ENCODE data around the gene ATAD2B. TPM values are rescaled to one million over a fixed set of nuclear protein-coding genes. Genes with fewer than 3 reads are reported as not detected.

The ATAD2B gene
- total RNA-seq, 1 donor, result 17.4 TPM

- no peak overlapping the region for H3K27ac ChIP-seq (ENCODE audit: low read depth, low read length)
- H3K4me2 ChIP-seq (ENCODE audit: insufficient read depth, low read length), result no peak overlapping the region
- no peaks in the 10 kb centered on the region for H3K79me2 ChIP-seq (ENCODE audit: insufficient read depth, low read length)
- H3K4me1 ChIP-seq (ENCODE audit: insufficient read depth, low read length), result peaks cover 1% of the 10 kb centered on the region
- TF ChIP-seq CTCF (IDR thresholded peaks at IDR 0.05; ENCODE audit: extremely low read depth, low read depth, low read length), result no peak
- peaks cover 4% of the 10 kb centered on the region for H3K36me3 ChIP-seq (ENCODE audit: insufficient read depth, low read length)
- no peaks in the 10 kb centered on the region for H3K9me3 ChIP-seq (ENCODE audit: low read depth, low read length)
- H3K27me3 ChIP-seq (ENCODE audit: insufficient read depth, low read length), result no peaks in the 10 kb centered on the region
- DNase-seq (ENCODE audit: insufficient read length, low spot score, missing footprints), result no peak
- no peaks in the 10 kb centered on the region for H4K20me1 ChIP-seq (ENCODE audit: insufficient read depth, low read length)
- no peak overlapping the region for H3K4me3 ChIP-seq (ENCODE audit: insufficient read depth, low read length)
- no peak overlapping the region for H2AFZ ChIP-seq (ENCODE audit: low read length)
Observed at GRCh38 chr2:23809150-23809549, 117.8 kb downstream of the ATAD2B start.

- no peaks in the 10 kb centered on the region for H4K20me1 ChIP-seq (ENCODE audit: insufficient read depth, low read length)
- peaks cover 24% of the 10 kb centered on the region for H3K4me1 ChIP-seq (ENCODE audit: insufficient read depth, low read length)
- H2AFZ ChIP-seq (ENCODE audit: low read length), result no peak overlapping the region
- no peak for DNase-seq (ENCODE audit: insufficient read length, low spot score, missing footprints)
- no peaks in the 10 kb centered on the region for H3K9me3 ChIP-seq (ENCODE audit: low read depth, low read length)
- no peaks in the 10 kb centered on the region for H3K27me3 ChIP-seq (ENCODE audit: insufficient read depth, low read length)
- H3K36me3 ChIP-seq (ENCODE audit: insufficient read depth, low read length), result peaks cover 4% of the 10 kb centered on the region
- H3K4me3 ChIP-seq (ENCODE audit: insufficient read depth, low read length), result no peak overlapping the region
- no peaks in the 10 kb centered on the region for H3K79me2 ChIP-seq (ENCODE audit: insufficient read depth, low read length)
- no peak overlapping the region for H3K4me2 ChIP-seq (ENCODE audit: insufficient read depth, low read length)
- no peak for TF ChIP-seq CTCF (IDR thresholded peaks at IDR 0.05; ENCODE audit: extremely low read depth, low read depth, low read length)
- no peak overlapping the region for H3K27ac ChIP-seq (ENCODE audit: low read depth, low read length)
Observed at GRCh38 chr2:23806665-23807249, 120.2 kb downstream of the ATAD2B start.

- H3K79me2 ChIP-seq (ENCODE audit: insufficient read depth, low read length), result no peaks in the 10 kb centered on the region
- H3K4me2 ChIP-seq (ENCODE audit: insufficient read depth, low read length), result no peak overlapping the region
- no peaks in the 10 kb centered on the region for H3K27me3 ChIP-seq (ENCODE audit: insufficient read depth, low read length)
- H3K4me1 ChIP-seq (ENCODE audit: insufficient read depth, low read length), result peaks cover 30% of the 10 kb centered on the region
- no peaks in the 10 kb centered on the region for H4K20me1 ChIP-seq (ENCODE audit: insufficient read depth, low read length)
- no peak overlapping the region for H3K4me3 ChIP-seq (ENCODE audit: insufficient read depth, low read length)
- no peaks in the 10 kb centered on the region for H3K9me3 ChIP-seq (ENCODE audit: low read depth, low read length)
- H3K36me3 ChIP-seq (ENCODE audit: insufficient read depth, low read length), result peaks cover 4% of the 10 kb centered on the region
- DNase-seq (ENCODE audit: insufficient read length, low spot score, missing footprints), result no peak
- H3K27ac ChIP-seq (ENCODE audit: low read depth, low read length), result no peak overlapping the region
- no peak overlapping the region for H2AFZ ChIP-seq (ENCODE audit: low read length)
- TF ChIP-seq CTCF (IDR thresholded peaks at IDR 0.05; ENCODE audit: extremely low read depth, low read depth, low read length), result no peak
Observed at GRCh38 chr2:23806201-23806600, 120.7 kb downstream of the ATAD2B start.

- H3K79me2 ChIP-seq (ENCODE audit: insufficient read depth, low read length), result no peaks in the 10 kb centered on the region
- H3K9me3 ChIP-seq (ENCODE audit: low read depth, low read length), result no peaks in the 10 kb centered on the region
- H3K27me3 ChIP-seq (ENCODE audit: insufficient read depth, low read length), result no peaks in the 10 kb centered on the region
- H3K4me2 ChIP-seq (ENCODE audit: insufficient read depth, low read length), result no peak overlapping the region
- no peak overlapping the region for H3K4me3 ChIP-seq (ENCODE audit: insufficient read depth, low read length)
- DNase-seq (ENCODE audit: insufficient read length, low spot score, missing footprints), result no peak
- peaks cover 31% of the 10 kb centered on the region for H3K4me1 ChIP-seq (ENCODE audit: insufficient read depth, low read length)
- H2AFZ ChIP-seq (ENCODE audit: low read length), result no peak overlapping the region
- no peak overlapping the region for H3K27ac ChIP-seq (ENCODE audit: low read depth, low read length)
- no peaks in the 10 kb centered on the region for H3K36me3 ChIP-seq (ENCODE audit: insufficient read depth, low read length)
- TF ChIP-seq CTCF (IDR thresholded peaks at IDR 0.05; ENCODE audit: extremely low read depth, low read depth, low read length), result peak; percentile 35
- H4K20me1 ChIP-seq (ENCODE audit: insufficient read depth, low read length), result no peaks in the 10 kb centered on the region
Observed at GRCh38 chr2:23803965-23804542, 122.9 kb downstream of the ATAD2B start.

Data from osteoblast (primary cell).